OCI-LY1 (cell line): ENCODE results near the gene SLC40A1.

Experiments
- H2AFZ ChIP-seq: fragments of 200-600 bp; sonication (generic), shearing (Covaris generic); 2 replicates; pipeline ENCODE4 v1.6.0; 2014; ENCODE audit warnings: antibody characterized with exemption, mild to moderate bottlenecking, low read length
- H3F3A ChIP-seq: fragments of 200-600 bp; sonication (generic), shearing (Covaris generic); 2 replicates; pipeline ENCODE4 v1.6.0; 2014; ENCODE audit warnings: mild to moderate bottlenecking, antibody characterized with exemption, low read length, moderate library complexity; ENCODE audit not compliant: insufficient read depth
- H3K27ac ChIP-seq: fragments of 200-600 bp; sonication (generic); 2 replicates; pipeline ENCODE4 v1.5.1; 2014; ENCODE audit warnings: low read length, mixed run types, mild to moderate bottlenecking, low read depth; ENCODE audit not compliant: poor library complexity, severe bottlenecking
- H3K27me3 ChIP-seq: fragments of 200-600 bp; sonication (generic); 2 replicates; pipeline ENCODE4 v1.6.0; 2014; ENCODE audit warnings: antibody characterized with exemption, mild to moderate bottlenecking, low read length, moderate library complexity; ENCODE audit not compliant: insufficient read depth
- H3K36me3 ChIP-seq: fragments of 200-600 bp; sonication (generic); 2 replicates; pipeline ENCODE4 v1.6.1; 2014; ENCODE audit warnings: mild to moderate bottlenecking, antibody characterized with exemption, low read length, moderate library complexity, mixed read lengths; ENCODE audit not compliant: insufficient read depth
- H3K4me1 ChIP-seq: fragments of 200-600 bp; sonication (generic); 2 replicates; pipeline ENCODE4 v1.5.1; 2014; ENCODE audit warnings: mild to moderate bottlenecking, low read length, moderate library complexity; ENCODE audit not compliant: insufficient read depth, severe bottlenecking
- H3K4me2 ChIP-seq: fragments of 200-600 bp; sonication (generic), shearing (Covaris generic); 2 replicates; pipeline ENCODE4 v1.6.1; 2014; ENCODE audit warnings: low read length
- H3K4me3 ChIP-seq: fragments of 200-600 bp; sonication (generic); 2 replicates; pipeline ENCODE4 v1.5.1; 2014; ENCODE audit warnings: low read length, low read depth, mild to moderate bottlenecking, mixed read lengths; ENCODE audit not compliant: poor library complexity, severe bottlenecking
- H3K79me2 ChIP-seq: fragments of 200-600 bp; shearing (Covaris generic); 2 replicates; pipeline ENCODE4 v1.6.1; 2016; ENCODE audit warnings: mixed run types, low read length, mixed read lengths; ENCODE audit not compliant: insufficient read depth
- H3K9ac ChIP-seq: fragments of 200-600 bp; sonication (generic), shearing (Covaris generic); 2 replicates; pipeline ENCODE4 v1.6.1; 2014; ENCODE audit warnings: mild to moderate bottlenecking, low read length, mixed read lengths
- H3K9me2 ChIP-seq: fragments of 200-600 bp; sonication (generic), shearing (Covaris generic); 2 replicates; pipeline ENCODE4 v1.6.1; 2014; ENCODE audit warnings: low read depth, mild to moderate bottlenecking, low read length, mixed read lengths
- H3K9me3 ChIP-seq: fragments of 200-600 bp; shearing (Covaris generic); 2 replicates; pipeline ENCODE4 v1.6.1; 2014; ENCODE audit warnings: low read length, mixed read lengths
- H4K20me1 ChIP-seq: fragments of 200-600 bp; sonication (generic), shearing (Covaris generic); 2 replicates; pipeline ENCODE4 v1.6.0; 2016; ENCODE audit warnings: mild to moderate bottlenecking, low read length; ENCODE audit not compliant: insufficient read depth
- CTCF ChIP-seq: fragments of 200-600 bp; sonication (generic), shearing (Covaris generic); IDR thresholded peaks from 2 replicates; pipeline ENCODE4 v1.5.1; 2017; ENCODE audit warnings: mild to moderate bottlenecking, antibody characterized with exemption, low read length, moderate library complexity, mixed read lengths
- EZH2 ChIP-seq: fragments of 200-600 bp; sonication (generic), shearing (Covaris generic); IDR thresholded peaks from 2 replicates; pipeline ENCODE4 v1.8.0; 2017; ENCODE audit warnings: borderline replicate concordance, mixed run types, mild to moderate bottlenecking, antibody characterized with exemption, low read length, moderate library complexity, mixed read lengths

Gene SLC40A1

GRCh38 chr2:189522435-189523151 lies 58.0 kb downstream of the SLC40A1 start:
- H3K4me2 ChIP-seq, result no peak overlapping the region
- H3K36me3 ChIP-seq, result no peaks in the 10 kb centered on the region
- no peaks in the 10 kb centered on the region for H3K79me2 ChIP-seq
- no peaks in the 10 kb centered on the region for H4K20me1 ChIP-seq
- H3K4me1 ChIP-seq, result no peaks in the 10 kb centered on the region
- H3K27ac ChIP-seq, result no peak overlapping the region
- H3K9me2 ChIP-seq, result no peaks in the 10 kb centered on the region
- H2AFZ ChIP-seq, result no peak overlapping the region
- no peak overlapping the region for H3K4me3 ChIP-seq
- no peaks in the 10 kb centered on the region for H3F3A ChIP-seq
- H3K9me3 ChIP-seq, result no peaks in the 10 kb centered on the region
- H3K9ac ChIP-seq, result no peak overlapping the region
- no peaks in the 10 kb centered on the region for H3K27me3 ChIP-seq
- TF ChIP-seq CTCF (no peak), EZH2 (no peak)

GRCh38 chr2:189521699-189522434 lies 58.7 kb downstream of the SLC40A1 start:
- Histone ChIP-seq H3K4me2 (no peak overlapping the region), H3K4me3 (no peak overlapping the region), H3K79me2 (no peaks in the 10 kb centered on the region), H4K20me1 (no peaks in the 10 kb centered on the region), H3K9me2 (no peaks in the 10 kb centered on the region), H3K9ac (no peak overlapping the region), H3K36me3 (no peaks in the 10 kb centered on the region), H3K4me1 (no peaks in the 10 kb centered on the region), H3K27me3 (no peaks in the 10 kb centered on the region), H3F3A (no peaks in the 10 kb centered on the region), H3K27ac (no peak overlapping the region), H3K9me3 (no peaks in the 10 kb centered on the region), H2AFZ (no peak overlapping the region)
- no peak for TF ChIP-seq EZH2
- TF ChIP-seq CTCF, result no peak

DNA sequence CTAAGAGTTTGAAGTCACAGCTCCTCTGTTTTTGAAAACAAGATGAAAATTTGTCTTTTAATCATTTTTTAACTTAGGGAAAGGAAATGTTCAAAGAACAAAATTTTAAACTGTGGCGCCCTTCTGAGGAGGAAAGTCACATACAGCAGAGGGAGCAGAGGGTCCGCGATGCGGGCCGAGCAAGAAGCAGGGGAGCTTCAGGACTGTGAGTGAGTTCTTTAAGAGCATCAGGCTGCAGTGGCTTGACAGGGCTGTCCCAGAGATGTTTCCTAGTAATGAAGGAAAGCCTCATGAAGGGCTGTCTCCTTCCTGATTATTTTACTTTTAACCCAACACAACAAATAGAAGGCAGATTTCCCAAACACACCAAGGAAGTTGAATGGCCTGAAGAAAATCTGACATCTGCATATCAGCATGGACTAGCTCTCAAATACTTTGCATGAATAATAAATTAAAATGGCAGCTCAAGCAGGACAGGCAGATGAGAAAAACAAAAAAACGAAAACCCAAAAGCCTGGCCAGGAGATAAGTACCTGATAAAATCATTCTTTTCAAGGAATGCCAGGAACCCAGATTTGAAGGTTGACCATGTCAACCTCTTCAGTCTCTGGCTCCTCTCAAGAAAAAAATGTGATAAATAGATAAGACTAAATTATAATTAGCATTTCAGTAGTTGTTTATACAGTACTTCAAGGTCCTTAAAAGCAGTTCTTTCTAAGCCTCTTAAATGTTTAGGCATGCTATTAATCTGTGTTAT lies 60.8 kb downstream of the SLC40A1 start:
- no peaks in the 10 kb centered on the region for H3K9me2 ChIP-seq
- no peak overlapping the region for H2AFZ ChIP-seq
- H3K27ac ChIP-seq, result no peak overlapping the region
- H3F3A ChIP-seq, result no peaks in the 10 kb centered on the region
- H3K27me3 ChIP-seq, result no peaks in the 10 kb centered on the region
- H3K79me2 ChIP-seq, result no peaks in the 10 kb centered on the region
- H3K4me2 ChIP-seq, result no peak overlapping the region
- TF ChIP-seq EZH2 (no peak), CTCF (no peak)
- no peaks in the 10 kb centered on the region for H3K4me1 ChIP-seq
- no peaks in the 10 kb centered on the region for H3K9me3 ChIP-seq
- no peak overlapping the region for H3K9ac ChIP-seq
- no peaks in the 10 kb centered on the region for H4K20me1 ChIP-seq
- no peak overlapping the region for H3K4me3 ChIP-seq
- H3K36me3 ChIP-seq, result no peaks in the 10 kb centered on the region
